Endothelial cell of coronary artery (primary cell): ENCODE results near the gene TPH2. TPM values are rescaled to one million over a fixed set of nuclear protein-coding genes. Genes with fewer than 3 reads are reported as not detected.

ENCODE experiments used
- total RNA-seq: library from RNA; depleted of rRNA; stranded (reverse); fragments of >200 nt; gene quantifications from 2 replicates; pipeline ENCODE4 v1.2.3, GENCODE V29; 2014

TPH2 gene
- total RNA-seq: not detected in 2 replicates

DNA sequence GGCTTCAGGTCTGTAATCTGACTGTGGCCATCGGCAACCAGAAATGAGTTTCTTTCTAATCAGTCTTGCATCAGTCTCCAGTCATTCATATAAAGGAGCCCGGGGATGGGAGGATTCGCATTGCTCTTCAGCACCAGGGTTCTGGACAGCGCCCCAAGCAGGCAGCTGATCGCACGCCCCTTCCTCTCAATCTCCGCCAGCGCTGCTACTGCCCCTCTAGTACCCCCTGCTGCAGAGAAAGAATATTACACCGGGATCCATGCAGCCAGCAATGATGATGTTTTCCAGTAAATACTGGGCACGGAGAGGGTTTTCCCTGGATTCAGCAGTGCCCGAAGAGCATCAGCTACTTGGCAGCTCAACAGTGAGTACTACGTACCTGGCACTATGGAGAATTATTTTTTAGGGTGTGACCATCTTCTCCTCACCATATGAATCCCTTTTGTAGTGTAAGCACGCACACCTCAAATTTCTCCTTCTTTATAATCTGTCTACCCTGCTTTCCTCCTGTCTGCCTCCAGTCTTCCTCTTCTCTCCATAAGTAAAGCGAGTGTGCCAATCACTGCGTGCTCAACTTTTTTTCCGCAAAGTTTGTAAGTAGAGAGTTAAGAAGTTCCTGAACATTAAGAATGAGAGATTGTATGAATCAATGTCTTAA is at the start of gene TPH2:
TPH2 (plus strand) TSS at position 118 of the 658 bp plus-strand sequence; CDS start at position 260, 142 bp downstream.

Other genes with a start within 250 kb of the TPH2 start
- gene RAB21, start 184.0 kb upstream of the TPH2 start, total RNA-seq: 22.4 and 25.6 TPM in 2 replicates
- 16.3 and 21.5 TPM in 2 replicates for gene TBC1D15, start 99.1 kb upstream of the TPH2 start, total RNA-seq